DND-41 (cell line): ENCODE data around the gene PITX3.

Experiments used
- ATAC-seq: fragments of 200-7000 bp; cut with Tn5 transposase; 3 replicates; pipeline ENCODE4 v1.9.1; 2021; ENCODE audit warnings: low read depth; ENCODE audit not compliant: insufficient read depth
- DNase-seq: peaks from one replicate; pipeline ENCODE4 v3.0.0-alpha.2; 2020
- H2AFZ ChIP-seq: 2 replicates; pipeline ENCODE4 v1.6.0; 2012; ENCODE audit warnings: low read depth, low read length
- H3K27ac ChIP-seq: 2 replicates; pipeline ENCODE4 v1.5.1; 2012; ENCODE audit warnings: low read length, inconsistent platforms
- H3K27me3 ChIP-seq: fragments of 200-600 bp; sonication (generic); 2 replicates; pipeline ENCODE4 v1.6.0; 2012; ENCODE audit warnings: low read length, mild to moderate bottlenecking, inconsistent platforms; ENCODE audit not compliant: insufficient read depth, poor library complexity
- H3K36me3 ChIP-seq: 2 replicates; pipeline ENCODE4 v1.5.1; 2012; ENCODE audit warnings: low read length, inconsistent platforms; ENCODE audit not compliant: insufficient read depth
- H3K4me1 ChIP-seq: 2 replicates; pipeline ENCODE4 v1.5.1; 2012; ENCODE audit warnings: mild to moderate bottlenecking, low read length; ENCODE audit not compliant: insufficient read depth
- H3K4me2 ChIP-seq: 2 replicates; pipeline ENCODE4 v1.6.0; 2012; ENCODE audit warnings: mild to moderate bottlenecking, moderate library complexity, low read length, inconsistent platforms; ENCODE audit not compliant: insufficient read depth
- H3K4me3 ChIP-seq, 2 experiments: fragments of 200-600 bp in 1 of 2; shearing (Covaris generic) in 1 of 2; 2 replicates each; pipeline ENCODE4 v1.5.1; 2012 to 2016; ENCODE audit warnings: inconsistent platforms in 2 of 2, low read length in 2 of 2, mild to moderate bottlenecking in 2 of 2, low read depth in 1 of 2, moderate library complexity in 1 of 2
- H3K79me2 ChIP-seq: 2 replicates; pipeline ENCODE4 v1.6.0; 2012; ENCODE audit warnings: low read length, inconsistent platforms; ENCODE audit not compliant: insufficient read depth
- H3K9ac ChIP-seq: 2 replicates; pipeline ENCODE4 v1.6.0; 2012; ENCODE audit warnings: low read depth, mild to moderate bottlenecking, inconsistent platforms, low read length, moderate library complexity
- H3K9me3 ChIP-seq: 2 replicates; pipeline ENCODE4 v1.5.1; 2012; ENCODE audit warnings: low read length, moderate library complexity, mild to moderate bottlenecking, inconsistent platforms; ENCODE audit not compliant: insufficient read depth, severe bottlenecking
- H4K20me1 ChIP-seq: 2 replicates; pipeline ENCODE4 v1.6.0; 2012; ENCODE audit warnings: low read length; ENCODE audit not compliant: insufficient read depth
- EZH2 ChIP-seq: IDR thresholded peaks from 3 replicates; pipeline ENCODE4 v1.6.1; 2012; ENCODE audit warnings: borderline replicate concordance, low read depth, mild to moderate bottlenecking, moderate library complexity, low read length, inconsistent platforms; ENCODE audit not compliant: severe bottlenecking
- TF ChIP-seq, protein P1 (sequence below): IDR thresholded peaks from 2 replicates; pipeline ENCODE4 v1.5.1; 2012; ENCODE audit warnings: borderline replicate concordance, low read length, moderate library complexity, mild to moderate bottlenecking; ENCODE audit not compliant: poor library complexity, severe bottlenecking; ENCODE audit errors: extremely low read depth

Gene PITX3

GRCh38 chr10:102236006-102236405 is 5.3 kb downstream of the PITX3 start:
- H3K27ac ChIP-seq, result no peak overlapping the region
- H3K36me3 ChIP-seq, result no peaks in the 10 kb centered on the region
- peaks cover 22% of the 10 kb centered on the region for H3K27me3 ChIP-seq
- H3K4me3 ChIP-seq, result no peak overlapping the region
- no peak overlapping the region for H3K9ac ChIP-seq
- H3K9me3 ChIP-seq, result no peaks in the 10 kb centered on the region
- H3K4me1 ChIP-seq, result no peaks in the 10 kb centered on the region
- DNase-seq, result no peak
- H4K20me1 ChIP-seq, result 0 out of 2 replicates have a peak, but pooled peaks cover 4% of the 10 kb centered on the region
- no peaks in the 10 kb centered on the region for H3K79me2 ChIP-seq
- H2AFZ ChIP-seq, result no peak overlapping the region
- no peak for TF ChIP-seq EZH2
- TF ChIP-seq, protein P1, sequence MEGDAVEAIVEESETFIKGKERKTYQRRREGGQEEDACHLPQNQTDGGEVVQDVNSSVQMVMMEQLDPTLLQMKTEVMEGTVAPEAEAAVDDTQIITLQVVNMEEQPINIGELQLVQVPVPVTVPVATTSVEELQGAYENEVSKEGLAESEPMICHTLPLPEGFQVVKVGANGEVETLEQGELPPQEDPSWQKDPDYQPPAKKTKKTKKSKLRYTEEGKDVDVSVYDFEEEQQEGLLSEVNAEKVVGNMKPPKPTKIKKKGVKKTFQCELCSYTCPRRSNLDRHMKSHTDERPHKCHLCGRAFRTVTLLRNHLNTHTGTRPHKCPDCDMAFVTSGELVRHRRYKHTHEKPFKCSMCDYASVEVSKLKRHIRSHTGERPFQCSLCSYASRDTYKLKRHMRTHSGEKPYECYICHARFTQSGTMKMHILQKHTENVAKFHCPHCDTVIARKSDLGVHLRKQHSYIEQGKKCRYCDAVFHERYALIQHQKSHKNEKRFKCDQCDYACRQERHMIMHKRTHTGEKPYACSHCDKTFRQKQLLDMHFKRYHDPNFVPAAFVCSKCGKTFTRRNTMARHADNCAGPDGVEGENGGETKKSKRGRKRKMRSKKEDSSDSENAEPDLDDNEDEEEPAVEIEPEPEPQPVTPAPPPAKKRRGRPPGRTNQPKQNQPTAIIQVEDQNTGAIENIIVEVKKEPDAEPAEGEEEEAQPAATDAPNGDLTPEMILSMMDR, result no peak
- no peak overlapping the region for H3K4me2 ChIP-seq
- no peak for ATAC-seq

GRCh38 chr10:102235598-102235920 is 5.8 kb downstream of the PITX3 start:
- Histone ChIP-seq H3K36me3 (no peaks in the 10 kb centered on the region), H3K9me3 (no peaks in the 10 kb centered on the region), H3K4me2 (no peak overlapping the region), H3K9ac (no peak overlapping the region), H3K4me3 (no peak overlapping the region), H3K27me3 (peaks cover 22% of the 10 kb centered on the region), H4K20me1 (0 out of 2 replicates have a peak, but pooled peaks cover 4% of the 10 kb centered on the region), H3K4me1 (no peaks in the 10 kb centered on the region), H2AFZ (no peak overlapping the region), H3K79me2 (no peaks in the 10 kb centered on the region), H3K27ac (no peak overlapping the region)
- no peak for TF ChIP-seq EZH2
- TF ChIP-seq, protein P1, result no peak
- ATAC-seq, result no peak
- DNase-seq, result no peak

DNA sequence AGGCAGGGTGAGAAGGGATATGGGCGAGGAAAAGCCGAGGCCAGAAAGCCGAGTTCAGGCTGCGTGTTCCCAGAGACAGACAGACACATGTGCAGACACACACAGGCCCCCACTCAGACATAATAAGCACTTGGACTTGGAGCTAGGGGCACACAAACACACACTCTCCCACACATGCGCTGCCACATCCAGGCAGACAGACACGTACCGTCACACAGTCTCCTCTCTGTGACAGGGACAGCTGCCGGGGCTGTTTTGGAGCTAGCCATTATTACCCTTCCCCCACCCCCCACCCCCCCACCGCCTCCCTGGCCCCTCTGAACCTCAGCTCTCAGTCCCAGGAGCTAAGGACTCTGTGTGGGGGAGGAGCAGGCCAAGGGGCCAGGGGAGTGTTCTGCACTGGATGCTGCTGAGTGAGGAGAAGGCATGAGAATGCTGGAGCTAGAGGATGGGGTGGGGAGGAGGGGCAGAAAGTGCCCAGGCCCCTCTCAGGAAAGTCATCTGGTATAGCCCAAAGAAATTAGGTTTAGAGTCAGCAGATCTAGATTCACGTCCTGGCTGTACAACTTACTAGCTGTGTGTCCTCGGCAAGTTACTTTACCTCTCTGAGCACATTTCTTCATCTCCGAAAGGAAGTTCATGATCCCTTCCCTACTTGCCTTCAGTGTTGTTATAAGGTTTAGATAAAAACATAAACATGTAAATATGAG is 6.3 kb downstream of the PITX3 start:
- ATAC-seq, result no peak
- peaks cover 22% of the 10 kb centered on the region for H3K27me3 ChIP-seq
- no peaks in the 10 kb centered on the region for H3K79me2 ChIP-seq
- no peak overlapping the region for H3K4me3 ChIP-seq
- peaks cover 3% of the 10 kb centered on the region for H3K4me1 ChIP-seq
- H4K20me1 ChIP-seq, result 0 out of 2 replicates have a peak, but pooled peaks cover 4% of the 10 kb centered on the region
- H3K9ac ChIP-seq, result no peak overlapping the region
- no peaks in the 10 kb centered on the region for H3K9me3 ChIP-seq
- no peak overlapping the region for H3K27ac ChIP-seq
- H2AFZ ChIP-seq, result no peak overlapping the region
- no peak for DNase-seq
- H3K36me3 ChIP-seq, result no peaks in the 10 kb centered on the region
- TF ChIP-seq, protein P1, result no peak
- TF ChIP-seq EZH2, result no peak
- no peak overlapping the region for H3K4me2 ChIP-seq

DNA sequence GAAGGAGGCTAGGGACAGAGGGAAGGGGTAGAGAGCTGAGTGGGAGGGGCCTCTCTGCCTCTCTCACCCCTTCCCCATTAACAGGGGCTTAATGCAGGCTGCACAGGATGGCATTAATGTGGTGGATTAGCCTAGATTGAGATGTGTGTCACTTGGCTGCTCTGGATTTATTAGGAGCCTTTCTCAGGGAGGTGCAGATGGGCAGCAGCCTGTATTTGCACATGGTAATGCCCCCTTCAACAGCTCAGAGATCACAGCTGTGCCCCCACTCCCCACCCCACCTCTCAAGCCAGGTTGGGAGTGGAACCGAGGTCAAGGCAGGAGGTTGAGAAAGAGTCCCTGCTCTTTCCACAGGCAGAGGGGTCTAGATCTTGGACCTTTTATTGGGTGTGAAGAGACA is 7.3 kb downstream of the PITX3 start:
- TF ChIP-seq EZH2, result no peak
- TF ChIP-seq, protein P1, result no peak
- DNase-seq (no peak), ATAC-seq (no peak)
- H3K9me3 ChIP-seq, result no peaks in the 10 kb centered on the region
- no peak overlapping the region for H3K4me2 ChIP-seq
- H3K9ac ChIP-seq, result no peak overlapping the region
- H3K27ac ChIP-seq, result no peak overlapping the region
- 0 out of 2 replicates have a peak, but pooled peaks cover 4% of the 10 kb centered on the region for H4K20me1 ChIP-seq
- peaks cover 6% of the 10 kb centered on the region for H3K4me1 ChIP-seq
- H3K27me3 ChIP-seq, result peaks cover 22% of the 10 kb centered on the region
- no peak overlapping the region for H3K4me3 ChIP-seq
- H2AFZ ChIP-seq, result no peak overlapping the region
- no peaks in the 10 kb centered on the region for H3K36me3 ChIP-seq
- no peaks in the 10 kb centered on the region for H3K79me2 ChIP-seq
